HCT116 (cell line): ENCODE measurements around the gene GMDS. TPM values are rescaled to one million over a fixed set of nuclear protein-coding genes. Genes with fewer than 3 reads are reported as not detected.

Experiments
- ATAC-seq: fragments of 200-7000 bp; cut with Tn5 transposase; 2 replicates; pipeline ENCODE4 v1.9.1; 2020; ENCODE audit warnings: mild to moderate bottlenecking, moderate library complexity
- BruUV-seq: library from RNA; stranded (reverse); fragments of 400-500 nt; replicated peaks from 2 replicates; lab custom pipeline; 2021; lab: Mats Ljungman, UMichigan
- CTCF ChIA-PET: fragments of 300-600 bp; sonication (Branson Sonifier 250); formaldehyde crosslinking; loops from one replicate; lab custom pipeline; 2021; ENCODE audit warnings: antibody characterized with exemption; lab: Charles Lee
- POLR2A ChIA-PET: fragments of 300-600, 350-600 bp; sonication (Branson Sonifier 250); formaldehyde crosslinking; loops from one replicate; lab custom pipeline; 2021; ENCODE audit warnings: antibody characterized with exemption; lab: Charles Lee
- RAD21 ChIA-PET, 2 experiments: fragments of 300-600 bp; sonication (Branson Sonifier 250); formaldehyde crosslinking; loops; one replicate each; lab custom pipeline; 2023; ENCODE audit warnings: low total read pairs in 2 of 2; ENCODE audit not compliant: uncharacterized antibody in 2 of 2, unreplicated experiment in 2 of 2, low non-redundant PET in 1 of 2; lab: Charles Lee
- DNase-seq: peaks from one replicate; pipeline ENCODE4 v3.0.0-alpha.2; 2010; ENCODE audit warnings: low read depth, low spot score
- H2AFZ ChIP-seq: fragments of 200-600 bp; shearing (Covaris generic), sonication (generic); 2 replicates; pipeline ENCODE4 v1.6.1; 2017; ENCODE audit warnings: low read depth, mixed run types, mixed read lengths, antibody characterized with exemption, low read length; ENCODE audit not compliant: poor library complexity, severe bottlenecking
- H3K27ac ChIP-seq: 2 replicates; pipeline ENCODE4 v1.5.1; 2012; ENCODE audit warnings: low read depth, low read length
- H3K27me3 ChIP-seq: fragments of 200-600 bp; sonication (generic); 2 replicates; pipeline ENCODE4 v1.6.1; 2016; ENCODE audit warnings: mixed run types, low read length, mixed read lengths; ENCODE audit not compliant: insufficient read depth
- H3K36me3 ChIP-seq, 2 experiments: fragments of 200-500 bp in 1 of 2; fragments of 200-600 bp in 1 of 2; sonication (Bioruptor generic) in 1 of 2; sonication (generic) in 1 of 2; 2 replicates each; pipeline versions ENCODE4 v1.5.1 to v1.6.1; 2014 to 2016; ENCODE audit warnings: low read length in 2 of 2, inconsistent platforms in 1 of 2, mixed read lengths in 1 of 2, mixed run types in 1 of 2; ENCODE audit not compliant: insufficient read depth in 2 of 2, control insufficient read depth in 1 of 2
- H3K4me1 ChIP-seq, 2 experiments: fragments of 200-600 bp in 1 of 2; sonication (generic) in 1 of 2; 2 replicates each; pipeline versions ENCODE4 v1.5.1 to v1.6.1; 2012 to 2017; ENCODE audit warnings: low read length in 2 of 2, inconsistent platforms in 1 of 2, mild to moderate bottlenecking in 1 of 2, mixed read lengths in 1 of 2, mixed run types in 1 of 2, moderate library complexity in 1 of 2; ENCODE audit not compliant: insufficient read depth in 2 of 2, control insufficient read depth in 1 of 2
- H3K4me2 ChIP-seq: fragments of 200-600 bp; sonication (generic); 2 replicates; pipeline ENCODE4 v1.6.1; 2017; ENCODE audit warnings: mixed run types, low read length, mixed read lengths
- H3K4me3 ChIP-seq, 2 experiments: fragments of 200-600 bp in 1 of 2; sonication (generic) in 1 of 2; replicated peaks in 1 of 2; 2 replicates each; pipeline ENCODE4 v1.5.1; 2011 to 2016; ENCODE audit warnings: low read length in 2 of 2, control low read depth in 1 of 2, low read depth in 1 of 2, mild to moderate bottlenecking in 1 of 2, mixed read lengths in 1 of 2, mixed run types in 1 of 2
- H3K79me2 ChIP-seq: fragments of 200-600 bp; sonication (generic); 2 replicates; pipeline ENCODE4 v1.6.1; 2017; ENCODE audit warnings: mild to moderate bottlenecking, mixed run types, low read length, moderate library complexity, mixed read lengths; ENCODE audit not compliant: insufficient read depth
- H3K9ac ChIP-seq: fragments of 200-600 bp; sonication (generic); 2 replicates; pipeline ENCODE4 v1.6.1; 2016; ENCODE audit warnings: low read length, mixed read lengths
- H3K9me2 ChIP-seq: fragments of 200-600 bp; sonication (generic), shearing (Covaris generic); 2 replicates; pipeline ENCODE4 v1.6.1; 2017; ENCODE audit warnings: mixed run types, mild to moderate bottlenecking, moderate library complexity; ENCODE audit not compliant: insufficient read depth
- H3K9me3 ChIP-seq, 2 experiments: fragments of 200-500 bp in 1 of 2; fragments of 200-600 bp in 1 of 2; sonication (Bioruptor generic) in 1 of 2; sonication (generic) in 1 of 2; 2 replicates each; pipeline ENCODE4 v1.6.1; 2014 to 2017; ENCODE audit warnings: low read length in 2 of 2, mixed read lengths in 2 of 2, inconsistent platforms in 1 of 2, low read depth in 1 of 2, mild to moderate bottlenecking in 1 of 2, mixed run types in 1 of 2, moderate library complexity in 1 of 2; ENCODE audit not compliant: control insufficient read depth in 1 of 2, insufficient read depth in 1 of 2
- H4K20me1 ChIP-seq: fragments of 200-600 bp; sonication (generic), shearing (Covaris generic); 2 replicates; pipeline ENCODE4 v1.6.1; 2017; ENCODE audit warnings: mixed run types, mild to moderate bottlenecking, moderate library complexity; ENCODE audit not compliant: insufficient read depth
- CBX3 ChIP-seq: IDR thresholded peaks from 2 replicates; pipeline ENCODE4 v1.6.1; 2012; ENCODE audit warnings: low read depth
- CTCF ChIP-seq, 3 experiments: fragments of 200-600 bp in 1 of 3; sonication (generic) in 1 of 3; IDR thresholded peaks in 2 of 3; conservative IDR thresholded peaks in 1 of 3; 2 replicates each; pipeline ENCODE4 v1.5.1; 2012 to 2017; ENCODE audit warnings: low read depth in 2 of 3, low read length in 2 of 3, antibody characterized with exemption in 1 of 3, borderline replicate concordance in 1 of 3, control low read depth in 1 of 3, mild to moderate bottlenecking in 1 of 3, mixed read lengths in 1 of 3, mixed run types in 1 of 3, moderate library complexity in 1 of 3; ENCODE audit not compliant: insufficient read depth in 1 of 3
- FOSL1 ChIP-seq: IDR thresholded peaks from 2 replicates; pipeline ENCODE4 v1.6.1; 2012; ENCODE audit warnings: low read depth
- JUND ChIP-seq: IDR thresholded peaks from 2 replicates; pipeline ENCODE4 v1.6.1; 2012
- POLR2AphosphoS5 ChIP-seq: IDR thresholded peaks from 2 replicates; pipeline ENCODE4 v1.6.1; 2011; ENCODE audit warnings: mild to moderate bottlenecking, low read depth, low read length, moderate library complexity
- REST ChIP-seq: IDR thresholded peaks from 2 replicates; pipeline ENCODE4 v1.6.1; 2012; ENCODE audit warnings: low read depth
- SP1 ChIP-seq: IDR thresholded peaks from 2 replicates; pipeline ENCODE4 v1.6.1; 2012; ENCODE audit warnings: low read depth
- TCF7L2 ChIP-seq: IDR thresholded peaks from 2 replicates; pipeline ENCODE4 v1.7.0; 2011; ENCODE audit warnings: borderline replicate concordance, inconsistent platforms; ENCODE audit not compliant: insufficient read depth, insufficient read length; ENCODE audit errors: extremely low read depth
- intact Hi-C: fragments of 100-400 bp; cut with micrococcal nuclease; formaldehyde crosslinking; loops from 2 replicates; pipeline ENCODE4 v1.10.0; 2022
- total RNA-seq: library from RNA; stranded (reverse); gene quantifications from one replicate; pipeline ENCODE4 v1.2.1, GENCODE V29; 2021; ENCODE audit not compliant: unreplicated experiment

GMDS gene
- total RNA-seq, 1 experiment from 2014 or later, result 34.4 TPM

- no peak overlapping the region for H2AFZ ChIP-seq
- TF ChIP-seq CTCF (IDR thresholded peaks at IDR 0.05 in 2 of 3, conservative IDR thresholded peaks at IDR 0.05 in 1 of 3; ENCODE audit: borderline replicate concordance in 1 of 3, insufficient read depth in 1 of 3, low read depth in 2 of 3, low read length in 2 of 3) (no peak), FOSL1 (no peak), REST (no peak), CBX3 (no peak), POLR2AphosphoS5 (no peak), TCF7L2 (no peak), JUND (no peak), SP1 (no peak)
- TF ChIP-seq, all 23 proteins: peak for 0
- Histone ChIP-seq H3K9ac (no peak overlapping the region), H4K20me1 (no peaks in the 10 kb centered on the region), H3K9me2 (no peaks in the 10 kb centered on the region), H3K27ac (no peak overlapping the region), H3K4me2 (no peak overlapping the region), H3K9me3 (no peaks in the 10 kb centered on the region), H3K4me1 (no peaks in the 10 kb centered on the region), H3K79me2 (no peaks in the 10 kb centered on the region), H3K36me3 (no peaks in the 10 kb centered on the region), H3K27me3 (no peaks in the 10 kb centered on the region), H3K4me3 (no peak overlapping the region)
- ChIA-PET RAD21 (no interaction called here), CTCF (no interaction called here), POLR2A (no interaction called here)
- intact Hi-C loops, result no loop called here
- BruUV-seq, result no TSS peak
- ATAC-seq, result no peak
- no peak for DNase-seq
Measured at GRCh38 chr6:1827984-1828793, 417.2 kb downstream of the GMDS start.
